Measurements from ENCODE around the gene PRELID3B.

DNA sequence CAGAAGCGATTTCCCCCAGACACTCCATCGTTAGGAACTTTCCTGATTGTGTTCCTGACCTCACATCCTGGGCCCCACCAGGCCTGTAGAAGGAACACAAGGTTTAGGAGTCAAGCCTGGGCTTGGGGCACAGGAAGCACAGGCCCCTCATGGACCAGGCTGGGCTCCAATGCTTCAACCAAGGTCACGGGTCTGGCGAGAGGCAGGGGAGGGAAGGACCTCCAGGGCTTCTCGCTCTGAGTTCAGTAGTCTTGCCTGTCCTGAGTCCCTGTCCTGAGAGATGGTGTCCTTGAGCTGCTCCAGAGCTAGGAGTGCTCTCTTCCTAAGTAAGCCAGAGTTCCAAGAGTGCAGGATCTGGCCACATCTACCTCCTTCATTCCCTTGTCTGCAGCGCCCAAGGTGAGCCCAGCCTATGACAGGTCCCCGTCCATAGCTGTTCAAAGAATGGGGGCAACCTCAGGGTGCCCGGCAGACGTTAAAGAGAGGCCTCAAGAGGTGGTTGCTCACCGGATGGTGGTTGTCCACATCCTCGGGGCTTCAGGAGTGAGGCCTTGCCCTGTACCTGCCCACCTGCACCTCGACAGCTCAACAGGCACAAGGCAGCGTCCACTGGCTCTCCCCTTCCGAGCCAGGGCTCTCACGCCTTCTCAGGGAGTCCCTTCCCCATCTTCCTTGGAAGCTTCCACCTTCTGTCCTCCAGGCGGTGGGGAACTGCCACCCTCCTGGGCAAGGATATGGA, 24.9 kb downstream of the PRELID3B start:
- TF ChIP-seq, protein P1, sequence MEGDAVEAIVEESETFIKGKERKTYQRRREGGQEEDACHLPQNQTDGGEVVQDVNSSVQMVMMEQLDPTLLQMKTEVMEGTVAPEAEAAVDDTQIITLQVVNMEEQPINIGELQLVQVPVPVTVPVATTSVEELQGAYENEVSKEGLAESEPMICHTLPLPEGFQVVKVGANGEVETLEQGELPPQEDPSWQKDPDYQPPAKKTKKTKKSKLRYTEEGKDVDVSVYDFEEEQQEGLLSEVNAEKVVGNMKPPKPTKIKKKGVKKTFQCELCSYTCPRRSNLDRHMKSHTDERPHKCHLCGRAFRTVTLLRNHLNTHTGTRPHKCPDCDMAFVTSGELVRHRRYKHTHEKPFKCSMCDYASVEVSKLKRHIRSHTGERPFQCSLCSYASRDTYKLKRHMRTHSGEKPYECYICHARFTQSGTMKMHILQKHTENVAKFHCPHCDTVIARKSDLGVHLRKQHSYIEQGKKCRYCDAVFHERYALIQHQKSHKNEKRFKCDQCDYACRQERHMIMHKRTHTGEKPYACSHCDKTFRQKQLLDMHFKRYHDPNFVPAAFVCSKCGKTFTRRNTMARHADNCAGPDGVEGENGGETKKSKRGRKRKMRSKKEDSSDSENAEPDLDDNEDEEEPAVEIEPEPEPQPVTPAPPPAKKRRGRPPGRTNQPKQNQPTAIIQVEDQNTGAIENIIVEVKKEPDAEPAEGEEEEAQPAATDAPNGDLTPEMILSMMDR (conservative IDR thresholded peaks at IDR 0.05; ENCODE audit: low read depth, low read length) = no peak
- TF ChIP-seq EZH2 (IDR thresholded peaks at IDR 0.05; ENCODE audit: borderline replicate concordance, low read depth, low read length, poor library complexity, severe bottlenecking) = no peak
